Duodenal mucosa (tissue), 2 donors: ENCODE data around the gene CDH9.

Experiments
- H3K27ac ChIP-seq: one replicate; pipeline ENCODE4 v1.7.0; 2013; ENCODE audit warnings: low read depth, low read length
- H3K27me3 ChIP-seq, 2 donors: one replicate each; pipeline ENCODE4 v1.7.0; 2013; ENCODE audit warnings: low read length in 2 of 2, control low read depth in 1 of 2; ENCODE audit not compliant: insufficient read depth in 2 of 2, control insufficient read depth in 1 of 2
- H3K36me3 ChIP-seq, 2 donors: one replicate each; pipeline ENCODE4 v1.7.0; 2013; ENCODE audit warnings: low read length in 2 of 2, control low read depth in 1 of 2; ENCODE audit not compliant: insufficient read depth in 2 of 2, control insufficient read depth in 1 of 2
- H3K4me1 ChIP-seq, 2 donors: one replicate each; pipeline ENCODE4 v1.7.0; 2013; ENCODE audit warnings: low read length in 2 of 2, control low read depth in 1 of 2; ENCODE audit not compliant: insufficient read depth in 2 of 2, control insufficient read depth in 1 of 2
- H3K4me3 ChIP-seq, 2 donors: one replicate each; pipeline ENCODE4 v1.7.0; 2013; ENCODE audit warnings: low read length in 2 of 2, low read depth in 1 of 2
- H3K9ac ChIP-seq, 2 donors: one replicate each; pipeline ENCODE4 v1.7.0; 2013; ENCODE audit warnings: low read length in 2 of 2, low read depth in 1 of 2
- H3K9me3 ChIP-seq, 2 donors: one replicate each; pipeline ENCODE4 v1.7.0; 2013; ENCODE audit warnings: low read length in 2 of 2, control low read depth in 1 of 2; ENCODE audit not compliant: control insufficient read depth in 1 of 2

The CDH9 gene

DNA sequence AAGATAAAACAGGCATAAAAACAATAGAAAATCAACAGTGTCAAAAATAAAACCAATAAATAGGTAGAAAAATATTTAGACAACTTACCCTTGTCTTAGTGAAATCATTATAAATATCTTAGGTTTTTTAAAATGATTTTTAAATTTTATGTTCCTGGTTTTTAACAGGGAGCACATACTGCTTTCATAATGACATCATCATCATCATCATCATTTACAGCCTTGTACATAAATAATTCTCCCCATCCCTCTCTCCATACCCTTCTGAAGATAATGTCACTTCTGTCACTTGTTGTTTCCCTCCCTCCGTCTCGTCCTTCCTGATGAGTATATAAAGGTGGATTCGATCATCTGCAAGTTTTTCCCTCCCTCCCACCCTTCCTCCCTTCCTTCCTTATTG lies 56.6 kb downstream of the CDH9 start:
- H3K36me3 ChIP-seq: no peaks in the 10 kb centered on the region
- no peak overlapping the region for H3K4me3 ChIP-seq
- H3K9ac ChIP-seq: no peak overlapping the region
- peaks cover 0 to 4% of the 10 kb centered on the region in 2 donors for H3K9me3 ChIP-seq
- no peak overlapping the region for H3K27ac ChIP-seq
- H3K4me1 ChIP-seq: no peaks in the 10 kb centered on the region
- no peaks in the 10 kb centered on the region for H3K27me3 ChIP-seq

DNA sequence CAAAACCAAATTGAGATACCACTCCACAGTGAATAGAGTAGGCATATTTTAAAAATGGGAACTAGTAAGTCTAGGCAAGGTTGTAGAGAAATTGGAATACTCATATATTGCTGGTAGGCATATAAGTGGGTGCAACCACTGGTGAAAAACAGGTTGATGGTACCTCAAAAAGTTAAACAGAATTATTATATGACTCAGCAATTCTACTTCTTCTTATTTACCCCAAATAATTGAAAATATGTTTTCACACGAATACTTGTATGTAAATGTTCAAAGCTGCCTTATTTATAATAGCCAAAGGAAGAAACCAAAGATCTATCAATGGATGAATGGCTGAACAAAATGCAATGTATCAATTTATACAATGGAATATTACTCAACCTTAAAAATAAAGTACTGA lies 79.1 kb downstream of the CDH9 start:
- Histone ChIP-seq H3K9me3 (peaks cover 9 to 10% of the 10 kb centered on the region in 2 donors), H3K36me3 (no peaks in the 10 kb centered on the region), H3K4me1 (no peaks in the 10 kb centered on the region), H3K27ac (no peak overlapping the region), H3K9ac (no peak overlapping the region), H3K4me3 (no peak overlapping the region), H3K27me3 (no peaks in the 10 kb centered on the region)

DNA sequence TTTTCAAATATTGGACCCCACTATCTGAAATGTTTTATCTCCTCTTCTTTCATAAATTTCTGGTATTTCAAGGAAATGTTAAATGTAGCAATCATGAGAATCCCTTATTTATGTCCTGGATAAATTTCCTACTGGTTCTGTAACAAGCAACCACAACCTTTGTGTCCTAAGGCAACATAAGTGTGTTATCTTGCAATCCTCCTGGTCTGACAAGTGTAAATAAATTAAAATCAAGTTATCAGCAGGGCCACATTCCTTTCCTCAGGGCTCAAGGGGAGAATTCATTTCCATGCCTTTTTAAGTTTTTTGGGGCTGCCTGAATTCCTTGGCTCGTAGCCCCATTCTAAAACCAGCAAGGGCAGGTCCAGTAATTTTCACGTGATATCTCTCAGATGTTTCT lies 83.2 kb downstream of the CDH9 start:
- Histone ChIP-seq H3K27ac (no peak overlapping the region), H3K9ac (no peak overlapping the region)

DNA sequence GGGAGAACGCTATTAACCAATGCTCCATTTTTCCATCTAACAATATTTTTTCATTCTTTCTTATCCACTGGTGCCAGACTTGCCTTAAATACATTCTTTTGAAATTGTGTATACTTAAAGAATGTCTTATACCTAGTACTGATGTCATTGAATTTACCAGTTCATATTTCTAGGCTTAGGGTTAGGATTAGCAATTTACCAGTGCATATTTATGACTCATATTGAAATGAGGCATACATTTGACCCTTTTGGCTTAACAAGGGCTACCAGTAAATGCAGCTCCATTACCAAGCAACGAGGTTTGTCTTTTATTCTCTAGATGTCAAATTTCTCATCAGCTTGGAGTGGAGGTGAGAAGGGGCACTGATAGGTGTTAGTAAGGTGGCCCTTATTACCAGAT lies 89.5 kb downstream of the CDH9 start:
- H3K4me3 ChIP-seq: no peak overlapping the region
- H3K9ac ChIP-seq: no peak overlapping the region
- no peaks in the 10 kb centered on the region for H3K36me3 ChIP-seq
- no peak overlapping the region for H3K27ac ChIP-seq
- no peaks in the 10 kb centered on the region for H3K4me1 ChIP-seq
- H3K9me3 ChIP-seq: no peaks in the 10 kb centered on the region
- H3K27me3 ChIP-seq: no peaks in the 10 kb centered on the region

More for the DNA sequence above, 83.2 kb downstream of the CDH9 start:
- Histone ChIP-seq H3K27me3 (no peaks in the 10 kb centered on the region), H3K36me3 (no peaks in the 10 kb centered on the region), H3K4me1 (no peaks in the 10 kb centered on the region), H3K4me3 (no peak overlapping the region), H3K9me3 (peaks cover 8 to 9% of the 10 kb centered on the region in 2 donors)

DNA sequence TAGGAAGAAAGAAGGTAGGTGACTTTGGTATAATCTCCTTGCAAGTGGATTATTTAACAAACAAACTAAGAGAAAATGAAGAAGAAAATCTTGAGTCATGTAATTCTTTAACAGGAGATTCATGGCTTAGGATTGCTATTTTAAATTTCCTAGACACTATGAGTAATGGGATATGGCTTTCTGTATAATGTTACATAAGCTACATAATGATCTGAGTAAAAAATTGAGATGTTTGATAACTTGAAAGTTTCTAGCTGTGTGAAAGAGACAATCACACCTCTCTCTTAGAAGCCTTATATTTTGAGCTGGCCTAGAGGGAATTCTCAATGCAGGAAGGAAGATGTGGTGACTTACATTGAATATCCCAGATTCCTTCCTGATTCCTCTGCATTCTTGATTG lies 92.5 kb downstream of the CDH9 start:
- H3K9ac ChIP-seq: no peak overlapping the region
- no peaks in the 10 kb centered on the region for H3K4me1 ChIP-seq
- no peak overlapping the region for H3K4me3 ChIP-seq
- no peak overlapping the region for H3K27ac ChIP-seq
- H3K9me3 ChIP-seq: peaks cover 5 to 8% of the 10 kb centered on the region in 2 donors
- no peaks in the 10 kb centered on the region for H3K27me3 ChIP-seq
- H3K36me3 ChIP-seq: no peaks in the 10 kb centered on the region

DNA sequence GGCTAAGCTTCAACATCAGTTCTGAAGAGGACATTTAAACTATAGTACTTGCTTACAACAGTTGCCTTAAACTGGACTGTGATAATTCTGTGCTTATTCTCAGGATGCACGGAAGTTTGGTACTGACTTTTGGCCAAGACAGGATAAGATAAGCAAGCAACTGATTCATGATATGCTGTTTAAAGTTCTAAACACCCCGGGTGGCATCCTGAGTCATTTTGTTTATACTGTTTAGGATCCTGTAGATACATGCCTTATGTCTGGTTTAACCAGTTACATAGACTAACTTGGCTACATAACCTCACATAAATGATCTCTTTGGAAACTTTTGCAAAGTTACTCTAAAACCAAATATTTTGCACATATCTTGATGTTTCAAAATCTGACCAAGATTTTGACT lies 95.9 kb downstream of the CDH9 start:
- Histone ChIP-seq H3K27me3 (no peaks in the 10 kb centered on the region), H3K27ac (no peak overlapping the region), H3K36me3 (no peaks in the 10 kb centered on the region), H3K4me1 (no peaks in the 10 kb centered on the region), H3K4me3 (no peak overlapping the region), H3K9me3 (peaks cover 8 to 13% of the 10 kb centered on the region in 2 donors), H3K9ac (no peak overlapping the region)

DNA sequence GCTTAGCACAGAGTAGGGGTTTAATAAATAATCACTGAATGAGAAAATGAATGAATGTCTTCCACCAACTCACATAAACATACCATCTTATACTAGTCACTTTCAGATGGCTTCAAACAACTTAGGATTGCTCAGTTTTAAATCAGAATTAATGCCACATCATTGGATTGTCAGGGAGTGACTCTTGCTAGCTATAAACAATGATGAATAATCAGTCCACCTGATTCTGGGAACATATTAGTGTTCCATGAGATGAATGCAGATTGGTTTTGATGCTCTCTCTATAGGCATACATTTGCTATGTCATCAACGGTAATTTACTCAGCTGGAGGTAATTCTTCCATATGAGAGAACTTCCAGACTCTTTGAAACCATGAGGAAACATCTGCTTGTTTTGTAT lies 97.4 kb downstream of the CDH9 start:
- no peaks in the 10 kb centered on the region for H3K4me1 ChIP-seq
- no peak overlapping the region for H3K4me3 ChIP-seq
- no peak overlapping the region for H3K9ac ChIP-seq
- H3K36me3 ChIP-seq: no peaks in the 10 kb centered on the region
- H3K27ac ChIP-seq: no peak overlapping the region
- H3K27me3 ChIP-seq: no peaks in the 10 kb centered on the region
- H3K9me3 ChIP-seq: peaks cover 8 to 13% of the 10 kb centered on the region in 2 donors

DNA sequence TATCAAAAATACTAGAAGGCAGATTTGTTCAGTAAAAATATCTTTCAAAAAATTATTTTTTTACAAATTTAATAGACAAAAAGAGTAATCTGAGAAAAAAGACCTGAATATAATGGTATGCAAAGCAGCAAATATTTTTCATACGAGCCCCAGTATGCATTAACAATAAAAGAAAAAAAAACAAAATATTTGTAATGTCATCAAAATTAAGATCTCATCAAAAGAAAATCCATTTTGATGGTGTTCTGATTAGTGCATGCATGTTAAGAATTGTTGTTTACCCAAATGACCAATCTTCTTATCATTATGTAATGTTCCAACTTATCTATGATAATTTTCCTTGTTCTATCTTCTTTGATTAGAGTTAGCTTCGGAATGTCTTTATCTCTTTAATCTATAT lies 106.1 kb downstream of the CDH9 start:
- H3K4me1 ChIP-seq: no peaks in the 10 kb centered on the region

DNA sequence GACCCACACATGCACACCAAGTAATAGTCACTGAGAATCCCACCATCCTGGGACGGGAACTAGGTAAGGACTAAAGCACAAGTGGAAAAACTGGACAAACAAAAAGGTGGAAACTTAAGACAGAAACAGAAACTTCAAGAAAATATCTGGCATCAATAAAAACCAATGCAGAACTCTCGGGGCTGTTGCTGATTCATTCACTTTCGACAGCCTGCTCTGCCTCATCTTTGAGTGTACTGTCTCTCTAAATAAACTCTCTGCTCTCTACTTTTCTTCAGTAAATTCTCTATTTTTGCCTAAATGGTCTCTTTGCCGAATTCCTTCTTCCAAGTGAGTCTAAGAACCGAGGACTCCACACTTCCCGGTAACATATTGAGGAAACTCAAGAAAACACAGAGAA lies 116.9 kb downstream of the CDH9 start:
- Histone ChIP-seq H3K4me1 (no peaks in the 10 kb centered on the region), H3K9me3 (peaks cover 15 to 18% of the 10 kb centered on the region in 2 donors), H3K9ac (no peak overlapping the region), H3K27me3 (no peaks in the 10 kb centered on the region), H3K27ac (no peak overlapping the region), H3K4me3 (no peak overlapping the region), H3K36me3 (no peaks in the 10 kb centered on the region)

More for the DNA sequence above, 106.1 kb downstream of the CDH9 start:
- no peak overlapping the region for H3K27ac ChIP-seq
- H3K27me3 ChIP-seq: no peaks in the 10 kb centered on the region
- H3K9me3 ChIP-seq: peaks cover 0 to 18% of the 10 kb centered on the region in 2 donors
- H3K36me3 ChIP-seq: no peaks in the 10 kb centered on the region
- H3K4me3 ChIP-seq: no peak overlapping the region
- no peak overlapping the region for H3K9ac ChIP-seq

DNA sequence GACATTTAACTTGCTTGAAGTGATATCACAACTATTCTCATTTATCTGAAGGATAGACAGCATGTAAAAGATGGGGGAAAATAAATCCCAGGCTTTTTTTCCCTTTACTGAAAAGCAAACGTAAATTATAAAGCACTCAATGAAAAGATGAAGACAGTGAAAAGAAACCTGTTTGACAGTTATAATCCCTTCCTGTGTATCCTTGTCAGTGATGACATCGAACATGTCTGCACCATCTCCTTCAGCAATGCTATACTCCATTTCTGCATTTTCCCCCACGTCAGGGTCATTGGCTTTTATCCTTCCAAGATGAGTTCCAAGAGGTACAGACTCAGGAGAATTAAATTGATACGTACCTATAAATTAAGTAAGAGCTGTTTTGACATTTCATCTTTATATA lies 134.9 kb downstream of the CDH9 start:
- Histone ChIP-seq H3K36me3 (no peaks in the 10 kb centered on the region), H3K27me3 (no peaks in the 10 kb centered on the region), H3K9me3 (peaks cover 0 to 5% of the 10 kb centered on the region in 2 donors), H3K9ac (no peak overlapping the region), H3K4me1 (no peaks in the 10 kb centered on the region), H3K4me3 (no peak overlapping the region), H3K27ac (no peak overlapping the region)

DNA sequence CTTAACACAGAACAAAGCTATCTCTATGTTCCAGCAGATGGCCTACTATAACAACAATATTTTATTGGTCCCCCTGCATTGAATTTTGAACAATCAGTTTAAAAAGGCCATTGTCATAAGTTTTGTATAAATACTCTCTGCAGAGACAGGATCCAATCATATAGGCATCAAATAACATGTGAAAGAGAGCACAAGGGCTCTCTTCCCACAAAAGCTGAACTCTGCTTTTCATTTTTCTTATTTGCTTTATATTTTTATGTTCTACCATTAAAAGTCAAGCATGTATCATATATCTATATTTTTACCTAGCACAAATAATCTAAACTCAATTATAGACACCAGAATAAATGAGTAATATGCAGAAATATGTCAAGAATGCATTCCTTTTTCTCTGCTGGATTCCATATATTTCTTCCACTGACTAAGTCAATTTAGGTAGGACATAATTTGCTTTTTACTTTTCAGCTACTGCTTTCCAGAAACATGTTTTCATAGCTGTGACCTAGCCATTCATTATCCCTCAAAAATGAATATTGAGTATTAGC lies 143.6 kb downstream of the CDH9 start:
- Histone ChIP-seq H3K9me3 (no peaks in the 10 kb centered on the region), H3K36me3 (no peaks in the 10 kb centered on the region), H3K9ac (no peak overlapping the region), H3K27me3 (no peaks in the 10 kb centered on the region), H3K4me3 (no peak overlapping the region), H3K4me1 (no peaks in the 10 kb centered on the region), H3K27ac (no peak overlapping the region)
